CD1c-positive myeloid dendritic cell (primary cell): ENCODE results near the gene MAFF.
"Not testable (repeated sequence)": the region's sequence is repeated elsewhere in the genome, so short reads cannot be mapped to it uniquely, and the experiment has no call there.

ENCODE experiments used
- DNase-seq: peaks from one replicate; pipeline ENCODE4 v3.0.0-alpha.2; 2016; ENCODE audit errors: extremely low spot score

Gene MAFF

GRCh38 chr22:38223289-38223960 is 21.6 kb downstream of the MAFF start:
- DNase-seq = no peak

- no peak for DNase-seq
Observed at GRCh38 chr22:38226853-38227649, 25.3 kb downstream of the MAFF start.

DNA sequence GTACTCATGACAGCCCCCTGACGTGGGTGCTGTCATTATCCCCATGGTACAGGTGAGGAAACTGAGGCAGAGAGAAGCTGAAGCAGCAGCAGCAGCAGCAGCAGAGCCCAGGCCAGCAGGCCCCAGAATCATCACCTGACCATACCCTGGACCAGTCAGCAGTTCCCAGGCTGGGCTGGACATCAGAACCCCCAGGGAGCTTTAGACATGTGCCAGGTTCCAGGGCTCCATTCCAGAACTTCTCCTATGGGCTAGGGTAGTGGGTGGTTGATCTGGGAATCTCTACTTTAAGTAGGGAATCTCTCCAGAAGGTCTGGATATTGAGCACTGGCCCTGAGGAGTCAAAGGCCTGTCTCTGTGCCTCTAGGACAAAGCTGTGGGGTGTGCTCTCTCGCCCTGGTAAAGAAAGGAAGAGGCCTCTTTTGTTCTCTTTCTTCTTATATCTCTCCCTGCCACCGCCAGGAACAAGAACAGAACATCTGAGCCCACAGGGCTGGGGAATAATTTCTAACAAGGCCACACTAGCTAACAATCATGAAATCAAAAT is 26.6 kb downstream of the MAFF start:
- DNase-seq = no peak

DNA sequence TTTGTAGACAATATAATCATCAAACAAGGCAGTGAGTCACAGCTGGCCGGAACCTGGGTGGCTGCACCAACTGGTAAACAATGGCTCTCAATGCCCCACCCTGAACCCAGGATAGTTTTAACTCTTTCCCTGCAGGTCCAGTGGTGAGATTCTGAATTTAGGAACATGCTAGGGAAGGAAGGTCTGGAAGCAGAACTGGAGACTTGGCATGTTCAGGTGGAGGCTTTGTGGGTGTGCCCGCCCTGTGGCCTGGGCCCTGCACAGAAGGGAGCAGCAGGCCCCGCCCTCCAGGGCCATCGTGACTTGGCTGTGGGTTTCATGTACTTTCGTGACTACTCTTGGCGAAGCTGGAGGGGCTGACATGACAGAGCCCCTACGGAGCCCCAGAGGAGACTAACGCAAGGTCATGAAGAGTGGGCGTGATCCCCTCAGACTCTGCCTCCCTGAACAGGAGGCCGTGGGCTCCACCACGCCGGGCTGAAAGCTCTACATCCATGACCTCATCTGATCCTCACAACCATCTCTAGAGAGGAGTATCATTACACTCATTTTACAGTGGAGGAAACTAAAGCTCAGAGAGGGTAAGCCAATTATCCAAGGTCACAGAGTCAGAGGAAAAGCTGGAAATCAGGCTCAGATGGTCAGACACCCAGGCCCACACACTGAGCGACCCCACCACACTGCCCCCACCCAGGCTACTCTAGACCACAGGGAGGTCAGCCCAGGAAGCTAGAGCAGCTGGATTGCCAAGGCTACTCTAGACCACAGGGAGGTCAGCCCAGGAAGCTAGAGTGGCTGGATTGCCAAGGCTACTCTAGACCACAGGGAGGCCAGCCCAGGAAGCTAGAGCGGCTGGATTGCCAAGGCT is 27.3 kb downstream of the MAFF start:
- DNase-seq = no peak

DNA sequence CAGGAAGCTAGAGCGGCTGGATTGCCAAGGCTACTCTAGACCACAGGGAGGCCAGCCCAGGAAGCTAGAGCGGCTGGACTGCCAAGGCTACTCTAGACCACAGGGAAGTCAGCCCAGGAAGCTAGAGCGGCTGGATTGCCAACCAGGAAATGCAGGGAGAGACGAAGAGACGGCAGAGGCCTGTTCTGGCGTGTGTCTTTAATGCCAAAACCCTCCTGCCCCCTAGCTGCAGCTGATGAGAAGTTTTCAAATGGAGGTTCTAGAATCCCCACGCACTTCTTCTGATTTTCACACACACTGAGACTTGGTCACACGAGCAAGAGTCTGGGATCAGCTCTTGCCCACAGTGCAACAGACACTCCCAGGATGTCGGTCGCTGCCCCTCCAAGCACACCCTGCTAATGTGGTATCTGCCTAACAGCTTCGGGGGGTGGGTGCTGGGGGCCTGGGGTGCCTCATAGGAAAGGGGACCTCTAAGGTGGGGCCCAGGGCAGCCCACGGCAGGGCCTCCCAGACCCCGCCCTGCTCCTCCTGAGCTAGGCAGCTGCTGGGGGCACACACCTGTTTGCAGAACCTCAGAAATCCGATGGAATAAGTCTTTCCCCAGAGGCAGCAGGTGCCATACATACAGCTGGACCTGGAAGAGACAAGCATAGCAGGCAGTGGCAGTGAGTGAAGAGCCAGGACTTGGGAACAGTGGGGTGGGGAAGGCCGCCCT is 28.5 kb downstream of the MAFF start:
- DNase-seq = peak; percentile 78

DNA sequence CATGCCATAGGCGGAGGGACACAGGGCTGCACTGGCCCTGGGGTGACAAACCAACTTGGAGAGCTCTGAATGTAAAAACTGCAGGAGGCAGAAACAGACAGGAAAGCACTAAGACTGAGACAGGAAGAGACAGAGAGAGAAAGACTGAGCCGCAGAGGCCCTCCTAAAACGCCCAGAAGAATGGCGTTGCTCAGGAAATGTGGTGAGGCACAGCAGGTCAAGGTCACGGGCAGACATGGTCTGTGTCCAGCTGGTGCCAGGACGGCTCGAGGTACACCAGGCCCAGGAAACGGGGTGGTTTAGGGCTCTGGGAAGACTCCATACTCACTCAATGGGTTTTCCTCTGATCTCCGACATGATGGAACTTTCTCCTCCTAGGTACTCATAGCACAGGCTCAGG is 29.1 kb downstream of the MAFF start:
- DNase-seq = no peak

GRCh38 chr22:38232196-38232595 is 30.4 kb downstream of the MAFF start:
- no peak for DNase-seq

GRCh38 chr22:38233427-38233826 is 31.6 kb downstream of the MAFF start:
- no peak for DNase-seq

DNA sequence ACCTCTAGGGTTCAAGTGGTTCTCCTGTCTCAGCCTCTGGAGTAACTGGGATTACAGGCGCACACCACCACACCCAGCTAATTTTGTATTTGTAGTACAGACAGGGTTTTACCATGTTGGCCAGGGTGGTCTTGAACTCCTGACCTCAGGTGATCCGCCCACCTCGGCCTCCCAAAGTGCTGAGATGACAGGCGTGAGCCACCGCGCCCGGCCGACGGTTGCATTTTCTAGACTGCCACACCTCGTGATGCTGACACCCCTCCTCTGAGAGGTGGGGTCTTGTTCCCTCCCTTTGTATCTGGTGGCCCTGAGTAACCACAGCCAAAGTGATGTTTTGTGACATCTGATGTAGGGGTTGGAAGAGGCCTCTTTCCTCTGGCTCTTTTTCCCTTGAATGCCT is 32.1 kb downstream of the MAFF start:
- DNase-seq = not testable (repeated sequence)

DNA sequence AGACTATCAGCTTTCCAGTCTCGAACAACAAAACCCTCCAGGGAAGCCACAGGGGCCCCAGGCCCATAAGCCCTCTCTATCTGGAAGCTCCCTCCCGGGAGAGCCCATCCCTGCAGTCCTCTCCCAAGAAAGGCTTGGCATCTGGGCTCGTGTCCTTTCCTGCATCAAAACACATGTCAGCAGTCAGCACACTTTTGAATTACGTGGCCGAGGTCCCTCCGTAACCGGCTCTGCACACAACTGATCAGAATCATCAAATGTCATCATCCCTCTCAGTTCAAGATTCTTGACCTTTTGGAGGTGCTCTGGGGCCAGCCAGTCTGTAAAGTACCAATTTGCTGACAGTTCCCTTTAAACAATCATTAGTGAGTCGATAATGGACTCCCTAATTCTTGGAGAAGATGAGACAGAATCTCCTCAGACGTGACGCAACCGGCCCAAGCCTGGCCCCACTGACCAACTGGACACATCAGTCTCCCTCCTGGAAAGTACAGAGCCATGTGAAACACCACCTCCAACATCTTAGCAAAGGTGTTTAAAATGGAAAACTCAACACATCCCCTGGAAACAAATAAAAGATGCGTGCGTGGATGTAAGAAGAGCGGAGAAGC is 33.6 kb downstream of the MAFF start:
- DNase-seq = no peak

- no peak for DNase-seq
Observed at GRCh38 chr22:38236786-38237185, 35.0 kb downstream of the MAFF start.

DNA sequence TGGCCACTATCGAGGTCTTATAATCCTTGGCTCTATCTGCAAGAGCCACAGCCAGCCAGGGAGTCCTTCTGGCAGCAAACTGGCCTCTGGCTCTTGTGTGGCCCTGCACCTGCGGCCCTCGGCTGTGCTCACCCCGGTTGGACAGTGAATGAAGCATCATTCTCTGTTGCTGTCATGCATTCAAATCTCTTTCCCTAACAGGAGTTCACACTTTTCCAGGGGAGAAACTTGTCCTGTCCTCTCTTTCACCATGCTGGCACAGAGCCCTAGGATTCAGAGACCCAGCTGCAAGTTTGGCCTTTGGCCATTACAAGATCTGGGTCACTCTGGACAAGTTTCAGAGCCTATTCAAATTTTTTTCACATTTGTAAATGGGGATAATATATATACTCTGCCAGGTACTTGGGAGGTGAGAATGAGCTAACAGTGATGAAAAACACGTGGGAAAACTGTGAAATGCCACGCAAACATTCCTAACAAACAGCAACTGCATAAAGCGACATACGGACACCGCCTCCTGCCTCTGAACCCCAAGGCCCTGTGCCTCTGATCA is 36.8 kb downstream of the MAFF start:
- no peak for DNase-seq

DNA sequence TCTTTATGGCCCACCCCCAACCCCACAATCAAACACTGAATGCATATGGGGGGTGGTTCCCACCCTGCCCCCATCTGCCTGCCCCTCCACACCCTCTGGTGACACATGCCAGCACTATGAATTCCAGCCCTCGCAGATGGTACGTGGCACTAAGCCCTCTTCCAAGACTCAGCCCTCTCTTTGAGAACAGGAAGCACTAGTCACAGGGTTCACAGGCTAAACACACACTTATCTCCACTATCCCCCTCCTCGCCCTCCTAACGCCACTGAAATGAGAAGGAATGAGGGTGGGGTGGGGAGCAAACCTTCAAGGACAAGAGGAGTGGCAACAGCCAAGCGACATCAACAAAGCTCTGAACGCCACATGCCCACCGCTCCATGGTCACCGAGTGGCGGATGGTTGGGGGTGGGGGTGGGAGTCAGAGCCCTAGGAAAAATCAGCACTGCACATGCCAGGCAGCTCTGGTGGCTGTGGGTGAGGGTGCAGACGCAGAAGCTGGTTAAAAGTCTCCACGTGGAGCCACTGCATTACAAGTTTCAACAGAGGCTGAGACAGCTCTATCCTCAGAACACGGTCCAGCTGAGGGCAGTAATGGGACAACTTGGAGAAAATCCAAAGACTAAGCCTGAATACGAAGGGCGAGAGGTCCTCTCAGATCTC is 37.4 kb downstream of the MAFF start:
- no peak for DNase-seq

DNA sequence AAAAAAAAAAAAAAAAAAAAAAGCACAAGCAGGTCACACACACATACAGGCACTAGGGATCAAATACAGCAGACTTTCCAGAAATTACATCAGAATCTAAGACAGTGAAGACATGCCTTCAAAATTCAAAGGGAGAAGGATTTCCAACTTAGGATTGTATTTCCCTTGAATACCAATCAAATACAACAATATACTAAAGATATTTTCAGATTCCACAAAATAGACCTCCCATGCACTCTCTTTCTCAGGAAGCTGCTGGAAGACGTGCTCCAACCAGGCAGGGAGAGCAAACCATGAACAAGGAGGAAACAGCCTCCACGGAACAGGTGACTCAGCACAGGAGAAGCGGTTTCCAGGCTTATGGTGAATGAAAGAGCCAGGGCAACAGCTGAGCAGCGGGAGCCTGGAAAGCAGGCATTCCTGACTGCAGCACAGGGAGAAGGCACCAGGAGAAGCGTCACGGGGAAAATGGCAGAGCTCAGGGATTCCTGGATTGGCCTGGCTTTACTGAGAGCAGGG is 39.0 kb downstream of the MAFF start:
- no peak for DNase-seq

GRCh38 chr22:38243007-38243765 is 41.4 kb downstream of the MAFF start:
- no peak for DNase-seq

GRCh38 chr22:38244106-38244505 is 42.3 kb downstream of the MAFF start:
- no peak for DNase-seq

DNA sequence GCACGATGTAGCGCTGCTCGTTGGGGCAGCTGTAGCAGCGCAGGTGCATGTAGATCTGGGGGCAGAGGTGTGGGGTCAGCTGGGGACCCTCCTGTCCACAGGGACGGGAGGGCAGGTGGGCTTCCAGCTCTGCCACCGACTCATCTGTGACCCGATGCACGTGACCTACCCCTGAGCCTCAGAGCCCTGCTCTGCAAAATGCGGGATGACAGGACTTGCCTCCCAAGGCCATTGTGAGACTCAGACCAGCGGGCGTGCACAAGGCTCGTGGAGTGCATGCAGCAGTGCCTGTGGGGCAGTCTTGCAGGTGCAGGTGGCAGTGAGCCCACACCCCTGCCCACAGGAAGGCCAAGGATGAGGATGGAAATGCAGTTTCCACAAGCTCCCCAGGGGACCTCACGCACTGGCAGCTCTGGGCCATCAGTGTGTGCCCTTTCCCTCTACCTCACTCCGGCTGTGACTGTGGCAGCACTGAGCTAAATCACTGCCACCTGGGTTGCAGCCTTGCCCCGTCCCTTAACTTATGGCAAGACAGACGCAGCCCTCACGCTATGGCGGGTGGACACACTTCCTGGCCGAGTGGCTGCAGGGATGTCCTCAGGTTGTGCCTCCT is 44.4 kb downstream of the MAFF start:
- no peak for DNase-seq

DNA sequence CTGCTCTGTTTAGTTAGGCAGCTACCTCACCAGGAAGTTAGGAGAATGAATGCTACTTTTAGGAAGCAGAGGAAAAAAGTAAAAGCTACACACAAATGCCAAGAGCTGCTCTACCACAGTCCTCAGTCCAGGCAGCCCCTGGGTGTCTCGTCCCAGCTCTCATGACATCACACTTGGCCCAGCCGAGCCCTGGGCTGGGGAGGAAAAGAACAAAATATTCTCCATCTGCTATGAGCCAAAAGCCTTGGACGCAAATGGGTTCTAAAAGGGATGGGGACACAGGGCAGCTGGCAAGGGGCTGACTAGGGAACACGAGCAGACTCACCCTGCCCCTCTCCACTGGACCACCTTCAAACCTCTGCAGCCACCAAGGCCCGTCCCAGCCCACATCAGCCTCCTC is 44.9 kb downstream of the MAFF start:
- no peak for DNase-seq

DNA sequence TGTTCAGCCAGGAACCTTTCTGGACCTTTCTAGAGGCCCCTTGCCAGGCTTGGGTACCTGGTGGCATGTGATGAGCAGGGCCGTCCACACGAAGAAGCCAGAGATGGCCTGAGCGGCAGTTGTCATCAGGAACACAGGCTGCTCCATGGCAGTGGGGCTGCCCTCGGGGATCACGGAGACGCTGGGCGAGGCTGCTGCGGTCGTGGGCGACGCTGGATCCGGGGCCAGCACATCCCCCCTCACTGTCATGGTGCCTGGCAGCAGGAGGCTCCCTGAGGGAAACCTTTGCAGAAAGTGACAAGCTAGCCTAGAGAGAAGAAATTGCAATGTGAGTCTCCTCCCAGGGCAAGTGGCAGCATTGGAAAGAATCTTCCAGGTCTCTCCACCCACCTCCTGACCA is 45.9 kb downstream of the MAFF start:
- no peak for DNase-seq
